Ovary (tissue), 9 donors: Measurements from ENCODE around the gene DPF3. TPM values are rescaled to one million over a fixed set of nuclear protein-coding genes. Genes with fewer than 3 reads are reported as not detected.

Experiments
- DNase-seq, 5 donors: peaks; one replicate each; pipeline ENCODE4 v3.0.0-alpha.2; 2019 to 2020
- H3K27ac ChIP-seq, 2 donors: fragments of 200-600 bp; one replicate each; pipeline versions ENCODE4 v1.5.1 to v1.8.0; 2019 to 2022
- H3K27me3 ChIP-seq: fragments of 200-600 bp; one replicate; pipeline ENCODE4 v1.8.0; 2022
- H3K36me3 ChIP-seq: fragments of 200-600 bp; sonication (generic); one replicate; pipeline ENCODE4 v1.5.1; 2019
- H3K4me1 ChIP-seq: one replicate; pipeline ENCODE4 v1.8.1; 2013; ENCODE audit warnings: mild to moderate bottlenecking, moderate library complexity; ENCODE audit not compliant: insufficient read depth
- H3K4me3 ChIP-seq: fragments of 200-600 bp; sonication (generic); one replicate; pipeline ENCODE4 v1.5.1; 2017
- H3K9me3 ChIP-seq, 2 donors: fragments of 200-600 bp in 1 of 2; sonication (generic) in 1 of 2; one replicate each; pipeline versions ENCODE4 v1.5.1 to v1.8.1; 2013 to 2019; ENCODE audit warnings: mild to moderate bottlenecking in 1 of 2, moderate library complexity in 1 of 2
- CTCF ChIP-seq, 3 donors: fragments of 450-650 bp in 2 of 3; fragments of 200-600 bp in 1 of 3; IDR thresholded peaks; one replicate each; pipeline versions ENCODE4 v1.5.1 to v1.8.0; 2016 to 2022; ENCODE audit warnings: antibody characterized with exemption in 3 of 3, mild to moderate bottlenecking in 1 of 3
- EP300 ChIP-seq: sonication (generic); formaldehyde crosslinking; IDR thresholded peaks from one replicate; pipeline ENCODE4 v1.6.1; 2017; ENCODE audit warnings: antibody characterized with exemption
- POLR2A ChIP-seq: fragments of 450-650 bp; IDR thresholded peaks from one replicate; pipeline ENCODE4 v1.6.1; 2017; ENCODE audit warnings: antibody characterized with exemption, mild to moderate bottlenecking, moderate library complexity
- WGBS, 3 donors: extraction: QIAGEN DNeasy Blood & Tissue Kit in 1 of 3; methylation state at CpG; one replicate each; pipeline versions ENCODE4 v1.1.5 to v1.1.7; 2013 to 2017; 5-methylcytosine and 5-hydroxymethylcytosine counted together
- intact Hi-C, 4 donors: fragments of 100-400 bp; cut with DNase I; formaldehyde crosslinking; loops; one replicate each; pipeline versions ENCODE4 v1.11.0 to v1.15.1; 2022 to 2023
- polyA plus RNA-seq, 2 donors: library from polyadenylated mRNA; stranded (reverse); fragments of 200-250 nt in 1 of 2; fragments of 350-450 nt in 1 of 2; fragmentation: Illumina TruSeq in 1 of 2; extraction: RNeasy Lipid Tissue Mini Kit (QIAGEN cat#74804) in 1 of 2; gene quantifications; one replicate each; pipeline ENCODE4 v1.2.3, GENCODE V29; 2013 to 2014
- total RNA-seq, 7 donors: library from RNA; depleted of rRNA in 2 of 7; stranded (reverse); fragments of >200 nt in 2 of 7; fragmentation: NEBNext Ultra II Directional in 3 of 7; extraction: Animal tissue kit (Norgen Biotek cat#: 25700) in 3 of 7; gene quantifications; one replicate each; pipeline versions ENCODE4 v1.1.0 to v1.2.4, GENCODE V29; 2016 to 2023
- donor health status: DM: no; HTN: no; CAD: no; lungs with moderate emphysema.
- donor health status: DM: no; HTN: no; CAD: no.
- donor health status: Bipolar disorder and iron deficiency.
- donor health status: DM: yes; HTN: yes; CAD: no.
- donor health status: DM: no; HTN: no; CAD: no.
- donor health status: DM: yes; HTN: yes; CAD: no.

DPF3 gene
- total and polyA plus RNA-seq, 9 donors, result 6.3 to 34.4 (median 21.9) TPM

GRCh38 chr14:72599579-72600470 is 294.1 kb downstream of the DPF3 start:
- 85 to 89% (median 87%) methylated on average over 16 of the region's 16 CpGs for WGBS, 3 donors
- Histone ChIP-seq H3K27me3 (no peaks in the 10 kb centered on the region), H3K27ac (no peak overlapping the region), H3K9me3 (no peaks in the 10 kb centered on the region), H3K4me1 (no peaks in the 10 kb centered on the region), H3K36me3 (no peaks in the 10 kb centered on the region), H3K4me3 (no peak overlapping the region)
- TF ChIP-seq POLR2A (no peak), EP300 (no peak), CTCF (IDR thresholded peaks at IDR 0.05) (no peak)
- intact Hi-C loops, result no loop called here
- no peak for DNase-seq

- WGBS, 3 donors, result 94 to 98% (median 94%) methylated on average over 5 of the region's 5 CpGs
- H3K27me3 ChIP-seq, result no peaks in the 10 kb centered on the region
These were observed 295.6 kb downstream of the DPF3 start for GRCh38 chr14:72598306-72598705.

GRCh38 chr14:72597252-72598233 is 296.4 kb downstream of the DPF3 start:
- no peak for DNase-seq

More at GRCh38 chr14:72598306-72598705, 295.6 kb downstream of the DPF3 start:
- TF ChIP-seq EP300 (no peak), POLR2A (no peak), CTCF (IDR thresholded peaks at IDR 0.05) (no peak)
- DNase-seq, result no peak
- Histone ChIP-seq H3K27ac (no peak overlapping the region), H3K36me3 (no peaks in the 10 kb centered on the region), H3K4me1 (no peaks in the 10 kb centered on the region), H3K4me3 (no peak overlapping the region), H3K9me3 (no peaks in the 10 kb centered on the region)
- intact Hi-C loops, result no loop called here

More at GRCh38 chr14:72597252-72598233, 296.4 kb downstream of the DPF3 start:
- 48 to 59% (median 49%) methylated on average over 16 of the region's 16 CpGs for WGBS, 3 donors
- no peaks in the 10 kb centered on the region for H3K4me1 ChIP-seq
- TF ChIP-seq CTCF (IDR thresholded peaks at IDR 0.05) (no peak), EP300 (no peak), POLR2A (no peak)
- intact Hi-C loops, result no loop called here
- H3K4me3 ChIP-seq, result no peak overlapping the region
- no peak overlapping the region for H3K27ac ChIP-seq
- no peaks in the 10 kb centered on the region for H3K9me3 ChIP-seq
- no peaks in the 10 kb centered on the region for H3K36me3 ChIP-seq
- no peaks in the 10 kb centered on the region for H3K27me3 ChIP-seq
